ENCODE results near the gene ZNF565.

GRCh38 chr19:36183245-36183628, 31.2 kb downstream of the ZNF565 start:
- TF ChIP-seq CTCF (IDR thresholded peaks at IDR 0.05) = no peak
- TF ChIP-seq POLR2A (IDR thresholded peaks at IDR 0.05) = no peak
